ENCODE results near the gene SCFD1. TPM values are rescaled to one million over a fixed set of nuclear protein-coding genes. Genes with fewer than 3 reads are reported as not detected.

SCFD1 gene
- total RNA-seq, 1 donor from 2014 or later = 37.8 TPM

DNA sequence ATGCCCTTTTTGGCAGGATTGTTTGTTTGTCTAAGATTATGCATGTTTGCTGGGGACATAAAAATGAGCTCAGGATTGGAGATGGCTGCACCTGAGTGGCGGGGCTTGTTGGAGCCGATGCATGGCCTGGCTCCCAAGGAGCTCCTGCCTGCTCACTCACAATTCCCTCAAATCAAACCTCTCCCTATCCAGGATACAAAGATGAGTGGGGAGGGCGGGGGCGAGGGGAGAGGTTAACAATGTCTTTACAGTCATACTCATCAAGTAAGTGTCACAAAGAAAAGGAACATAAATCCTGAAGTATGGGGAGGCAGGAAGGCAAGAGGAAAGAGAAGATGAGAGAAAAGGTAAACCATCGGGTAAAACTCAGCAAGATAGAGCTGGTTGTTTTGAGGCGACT is 148.3 kb downstream of the SCFD1 start:
- TF ChIP-seq, protein P1, sequence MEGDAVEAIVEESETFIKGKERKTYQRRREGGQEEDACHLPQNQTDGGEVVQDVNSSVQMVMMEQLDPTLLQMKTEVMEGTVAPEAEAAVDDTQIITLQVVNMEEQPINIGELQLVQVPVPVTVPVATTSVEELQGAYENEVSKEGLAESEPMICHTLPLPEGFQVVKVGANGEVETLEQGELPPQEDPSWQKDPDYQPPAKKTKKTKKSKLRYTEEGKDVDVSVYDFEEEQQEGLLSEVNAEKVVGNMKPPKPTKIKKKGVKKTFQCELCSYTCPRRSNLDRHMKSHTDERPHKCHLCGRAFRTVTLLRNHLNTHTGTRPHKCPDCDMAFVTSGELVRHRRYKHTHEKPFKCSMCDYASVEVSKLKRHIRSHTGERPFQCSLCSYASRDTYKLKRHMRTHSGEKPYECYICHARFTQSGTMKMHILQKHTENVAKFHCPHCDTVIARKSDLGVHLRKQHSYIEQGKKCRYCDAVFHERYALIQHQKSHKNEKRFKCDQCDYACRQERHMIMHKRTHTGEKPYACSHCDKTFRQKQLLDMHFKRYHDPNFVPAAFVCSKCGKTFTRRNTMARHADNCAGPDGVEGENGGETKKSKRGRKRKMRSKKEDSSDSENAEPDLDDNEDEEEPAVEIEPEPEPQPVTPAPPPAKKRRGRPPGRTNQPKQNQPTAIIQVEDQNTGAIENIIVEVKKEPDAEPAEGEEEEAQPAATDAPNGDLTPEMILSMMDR (conservative IDR thresholded peaks at IDR 0.05; ENCODE audit: low read depth, low read length) = no peak
- DNase-seq (ENCODE audit: low read depth) = no peak
- H3K4me3 ChIP-seq (ENCODE audit: low read depth, low read length) = no peak overlapping the region

DNA sequence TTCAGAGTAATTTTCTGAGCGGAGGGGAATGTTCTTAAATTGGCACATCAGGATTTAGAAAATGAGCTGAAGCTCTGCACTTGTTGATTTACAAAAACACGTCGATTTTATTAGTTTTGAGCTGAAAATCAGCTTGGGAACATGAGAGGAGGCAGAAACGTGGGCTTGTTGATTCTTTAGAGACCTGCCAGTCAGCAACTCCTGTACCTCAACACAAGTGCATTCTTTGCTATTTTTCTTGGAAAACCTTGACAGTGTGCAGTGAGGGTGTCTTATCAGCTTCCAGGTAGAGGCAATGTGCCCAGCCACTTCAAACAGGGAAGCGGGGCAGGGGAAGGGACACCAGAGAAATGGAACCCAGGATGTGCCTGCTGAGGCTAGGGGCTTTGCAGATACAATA is 149.5 kb downstream of the SCFD1 start:
- no peak for DNase-seq (ENCODE audit: low read depth)
- H3K4me3 ChIP-seq (ENCODE audit: low read depth, low read length) = no peak overlapping the region
- TF ChIP-seq, protein P1 (conservative IDR thresholded peaks at IDR 0.05; ENCODE audit: low read depth, low read length) = no peak

DNA sequence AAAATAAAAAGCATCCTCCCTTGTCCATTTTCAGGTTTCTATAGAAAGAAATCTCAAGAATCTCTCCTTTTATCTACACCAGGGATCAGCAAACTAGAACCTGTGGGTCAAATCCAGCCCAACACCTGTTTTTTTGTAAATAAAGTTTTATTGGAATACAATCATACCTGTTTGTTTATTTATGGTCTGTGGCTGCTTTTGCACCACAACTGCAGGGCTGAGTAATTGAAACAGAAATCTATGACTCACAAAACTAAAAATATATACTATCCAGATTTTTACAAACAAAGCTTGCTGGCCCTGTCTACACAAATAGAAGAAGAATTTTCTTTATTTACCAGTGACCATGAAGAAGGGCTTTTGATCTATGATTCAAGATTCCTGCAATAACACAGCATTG is 157.1 kb downstream of the SCFD1 start:
- TF ChIP-seq, protein P1 (conservative IDR thresholded peaks at IDR 0.05; ENCODE audit: low read depth, low read length) = no peak
- H3K4me3 ChIP-seq (ENCODE audit: low read depth, low read length) = no peak overlapping the region
- no peak for DNase-seq (ENCODE audit: low read depth)

Other genes with a start within 250 kb of the SCFD1 start
- gene G2E3, start 63.2 kb upstream of the SCFD1 start, total RNA-seq = 20.0 and 21.4 TPM in 2 replicates

Data from epithelial cell of proximal tubule (primary cell).